Measurements from ENCODE around the gene GRIA1.

Gene GRIA1

GRCh38 chr5:153551537-153552079 lies 61.1 kb downstream of the GRIA1 start:
- peak; percentile 62 for DNase-seq (ENCODE audit: low spot score)

GRCh38 chr5:153552886-153553285 lies 62.4 kb downstream of the GRIA1 start:
- DNase-seq (ENCODE audit: low spot score): no peak

- DNase-seq (ENCODE audit: low spot score): no peak
Measured at GRCh38 chr5:153555420-153556114, 65.1 kb downstream of the GRIA1 start.

GRCh38 chr5:153558957-153559356 lies 68.5 kb downstream of the GRIA1 start:
- no peak for DNase-seq (ENCODE audit: low spot score)

GRCh38 chr5:153559926-153560325 lies 69.5 kb downstream of the GRIA1 start:
- DNase-seq (ENCODE audit: low spot score): no peak

- DNase-seq (ENCODE audit: low spot score): no peak
Measured at GRCh38 chr5:153562189-153562588, 71.7 kb downstream of the GRIA1 start.

GRCh38 chr5:153565822-153566221 lies 75.4 kb downstream of the GRIA1 start:
- no peak for DNase-seq (ENCODE audit: low spot score)

GRCh38 chr5:153569036-153569435 lies 78.6 kb downstream of the GRIA1 start:
- DNase-seq (ENCODE audit: low spot score): no peak

GRCh38 chr5:153571162-153571561 lies 80.7 kb downstream of the GRIA1 start:
- no peak for DNase-seq (ENCODE audit: low spot score)

- DNase-seq (ENCODE audit: low spot score): no peak
Measured at GRCh38 chr5:153572411-153573145, 82.1 kb downstream of the GRIA1 start.

GRCh38 chr5:153573326-153574033 lies 83.0 kb downstream of the GRIA1 start:
- DNase-seq (ENCODE audit: low spot score): no peak

- peak; percentile 6 for DNase-seq (ENCODE audit: low spot score)
Measured at GRCh38 chr5:153584126-153584959, 93.9 kb downstream of the GRIA1 start.

GRCh38 chr5:153584960-153585359 lies 94.5 kb downstream of the GRIA1 start:
- DNase-seq (ENCODE audit: low spot score): no peak

- no peak for DNase-seq (ENCODE audit: low spot score)
Measured at GRCh38 chr5:153585622-153586277, 95.3 kb downstream of the GRIA1 start.

- no peak for DNase-seq (ENCODE audit: low spot score)
Measured at GRCh38 chr5:153592081-153592480, 101.6 kb downstream of the GRIA1 start.

GRCh38 chr5:153594785-153595184 lies 104.3 kb downstream of the GRIA1 start:
- DNase-seq (ENCODE audit: low spot score): no peak

- DNase-seq (ENCODE audit: low spot score): no peak
Measured at GRCh38 chr5:153598099-153598498, 107.6 kb downstream of the GRIA1 start.

- no peak for DNase-seq (ENCODE audit: low spot score)
Measured at GRCh38 chr5:153601377-153601776, 110.9 kb downstream of the GRIA1 start.

GRCh38 chr5:153605386-153605785 lies 114.9 kb downstream of the GRIA1 start:
- DNase-seq (ENCODE audit: low spot score): no peak

GRCh38 chr5:153610009-153610408 lies 119.5 kb downstream of the GRIA1 start:
- DNase-seq (ENCODE audit: low spot score): no peak

GRCh38 chr5:153610811-153611210 lies 120.3 kb downstream of the GRIA1 start:
- no peak for DNase-seq (ENCODE audit: low spot score)
